Measurements from ENCODE around the gene RFLNA.

RFLNA gene

GRCh38 chr12:124304314-124304790 lies 9.5 kb downstream of the RFLNA start:
- no peak for DNase-seq (ENCODE audit: low read depth)
- H3K4me3 ChIP-seq (ENCODE audit: low read depth, low read length): no peak overlapping the region
- TF ChIP-seq CTCF (IDR thresholded peaks at IDR 0.05; ENCODE audit: low read depth, low read length) (no peak), POLR2A (IDR thresholded peaks at IDR 0.05; ENCODE audit: extremely low read depth, insufficient read length) (no peak), MYC (IDR thresholded peaks at IDR 0.05; ENCODE audit: low read depth, low read length) (no peak)
- TF ChIP-seq, protein P1, sequence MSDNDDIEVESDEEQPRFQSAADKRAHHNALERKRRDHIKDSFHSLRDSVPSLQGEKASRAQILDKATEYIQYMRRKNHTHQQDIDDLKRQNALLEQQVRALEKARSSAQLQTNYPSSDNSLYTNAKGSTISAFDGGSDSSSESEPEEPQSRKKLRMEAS (IDR thresholded peaks at IDR 0.05; ENCODE audit: low read depth, low read length): no peak

GRCh38 chr12:124305136-124305535 lies 10.2 kb downstream of the RFLNA start:
- no peak overlapping the region for H3K4me3 ChIP-seq (ENCODE audit: low read depth, low read length)
- no peak for DNase-seq (ENCODE audit: low read depth)
- no peak for TF ChIP-seq POLR2A (IDR thresholded peaks at IDR 0.05; ENCODE audit: extremely low read depth, insufficient read length)

DNA sequence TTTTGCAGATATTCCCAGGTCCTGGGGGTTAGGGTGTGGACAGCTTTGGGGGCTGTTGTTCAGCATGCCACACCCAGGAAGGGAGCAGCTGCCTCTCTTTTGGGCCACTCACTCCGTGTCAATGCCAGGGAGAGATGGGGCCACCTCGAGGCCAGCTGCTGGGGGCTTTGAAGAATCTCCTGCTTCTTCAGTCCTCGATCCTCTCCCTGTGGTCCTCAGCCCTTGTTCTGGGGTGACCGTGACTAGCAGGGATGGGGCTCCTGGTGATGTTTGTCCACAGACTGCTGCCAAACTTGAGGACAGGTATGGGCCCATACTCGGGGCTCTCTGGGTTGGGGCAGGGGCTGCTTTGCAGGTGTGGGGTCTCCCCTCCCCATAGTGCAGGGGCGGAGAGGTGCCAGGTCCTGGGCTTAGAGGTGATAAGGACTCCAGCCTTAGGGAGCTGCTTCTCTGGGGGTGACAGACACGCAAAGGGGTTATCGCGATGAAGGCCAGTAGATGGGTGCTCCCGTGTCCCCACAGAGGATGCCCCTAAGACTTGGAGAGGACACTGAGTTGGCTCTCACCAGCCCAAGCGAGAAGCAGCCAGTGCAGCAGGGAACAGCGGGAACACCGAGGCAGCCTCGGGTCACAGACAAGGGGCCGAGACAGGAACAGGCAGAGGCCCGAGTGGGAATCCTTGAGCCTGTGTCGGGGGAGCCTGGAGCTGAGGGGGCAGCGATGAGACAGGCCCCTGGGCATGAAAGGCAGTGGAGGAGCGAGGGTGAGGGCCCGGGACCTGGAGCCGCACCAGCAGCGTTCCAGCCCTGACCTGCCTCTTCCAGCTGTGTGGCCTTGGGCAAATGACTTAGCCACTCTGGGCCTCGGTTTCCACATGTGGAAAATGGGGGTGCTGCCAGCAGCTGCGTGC lies 11.1 kb downstream of the RFLNA start:
- TF ChIP-seq POLR2A (IDR thresholded peaks at IDR 0.05; ENCODE audit: extremely low read depth, insufficient read length): no peak
- TF ChIP-seq CTCF (IDR thresholded peaks at IDR 0.05; ENCODE audit: low read depth, low read length): no peak
- TF ChIP-seq, protein P1 (IDR thresholded peaks at IDR 0.05; ENCODE audit: low read depth, low read length): no peak
- no peak for TF ChIP-seq MYC (IDR thresholded peaks at IDR 0.05; ENCODE audit: low read depth, low read length)
- DNase-seq (ENCODE audit: low read depth): no peak
- H3K4me3 ChIP-seq (ENCODE audit: low read depth, low read length): no peak overlapping the region

DNA sequence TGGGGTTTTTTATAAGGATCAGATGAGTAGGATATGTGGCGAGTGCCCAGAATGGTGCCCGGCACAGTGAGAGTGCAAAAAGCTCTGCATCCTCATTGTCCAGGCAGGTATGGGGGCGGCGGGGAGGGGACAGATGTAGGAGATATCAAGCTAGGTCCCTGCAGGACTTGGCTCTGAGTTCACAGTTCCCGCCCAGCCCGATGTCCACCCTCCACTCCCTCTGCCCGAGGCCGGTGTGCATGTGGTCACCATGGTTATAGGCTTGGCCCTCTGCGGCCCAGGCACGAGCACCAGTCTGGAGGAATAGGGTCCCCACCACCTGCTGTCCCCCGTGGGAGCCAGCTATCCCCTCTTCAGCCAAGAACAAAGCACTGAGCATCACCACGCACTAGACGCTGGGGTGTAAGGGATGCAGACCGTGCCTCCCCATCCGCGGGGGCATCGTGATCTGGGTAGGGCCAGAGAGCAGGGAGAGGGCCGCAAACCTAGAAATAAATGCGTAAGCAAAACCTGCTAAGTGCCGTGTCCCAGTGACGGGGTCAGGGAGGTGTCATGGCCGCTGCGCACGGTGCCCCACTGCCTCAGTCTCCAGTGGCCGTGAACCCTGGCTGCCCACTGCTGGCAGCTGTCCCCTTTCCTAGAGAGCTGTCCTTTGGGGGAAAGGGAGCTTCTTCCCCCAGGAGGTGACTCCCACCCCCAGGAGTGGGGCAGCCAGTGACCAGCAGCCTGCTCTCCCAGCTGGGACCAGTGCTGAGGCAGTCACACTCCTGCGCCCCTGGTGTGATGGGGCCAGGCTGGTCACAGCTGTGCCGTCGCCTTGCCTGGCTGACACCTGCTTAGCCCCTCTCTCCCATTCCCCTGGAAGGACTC lies 12.0 kb downstream of the RFLNA start:
- no peak overlapping the region for H3K4me3 ChIP-seq (ENCODE audit: low read depth, low read length)
- TF ChIP-seq MYC (IDR thresholded peaks at IDR 0.05; ENCODE audit: low read depth, low read length) (no peak), POLR2A (IDR thresholded peaks at IDR 0.05; ENCODE audit: extremely low read depth, insufficient read length) (no peak), CTCF (IDR thresholded peaks at IDR 0.05; ENCODE audit: low read depth, low read length) (no peak)
- TF ChIP-seq, protein P1 (IDR thresholded peaks at IDR 0.05; ENCODE audit: low read depth, low read length): no peak
- no peak for DNase-seq (ENCODE audit: low read depth)

DNA sequence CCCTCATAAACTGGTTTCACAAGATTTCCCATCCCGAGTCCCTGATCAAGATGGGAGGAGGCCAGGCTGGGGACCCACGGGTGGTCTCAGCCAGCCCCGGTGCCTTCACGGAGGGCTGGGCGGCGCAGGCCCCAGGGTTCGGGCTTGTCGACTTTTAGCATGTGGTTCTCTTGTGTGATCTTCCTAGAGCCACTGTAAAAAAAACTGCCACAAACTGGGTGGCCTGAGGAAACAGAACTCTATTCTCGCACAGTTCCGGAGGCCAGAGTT lies 12.6 kb downstream of the RFLNA start:
- DNase-seq (ENCODE audit: low read depth): no peak
- TF ChIP-seq, protein P1 (IDR thresholded peaks at IDR 0.05; ENCODE audit: low read depth, low read length): no peak
- TF ChIP-seq CTCF (IDR thresholded peaks at IDR 0.05; ENCODE audit: low read depth, low read length) (no peak), MYC (IDR thresholded peaks at IDR 0.05; ENCODE audit: low read depth, low read length) (no peak), POLR2A (IDR thresholded peaks at IDR 0.05; ENCODE audit: extremely low read depth, insufficient read length) (no peak)
- H3K4me3 ChIP-seq (ENCODE audit: low read depth, low read length): no peak overlapping the region

GRCh38 chr12:124308741-124309140 lies 13.8 kb downstream of the RFLNA start:
- no peak for DNase-seq (ENCODE audit: low read depth)
- TF ChIP-seq, protein P1 (IDR thresholded peaks at IDR 0.05; ENCODE audit: low read depth, low read length): no peak
- TF ChIP-seq MYC (IDR thresholded peaks at IDR 0.05; ENCODE audit: low read depth, low read length): no peak
- TF ChIP-seq CTCF (IDR thresholded peaks at IDR 0.05; ENCODE audit: low read depth, low read length): no peak
- H3K4me3 ChIP-seq (ENCODE audit: low read depth, low read length): no peak overlapping the region

All from NB4 (cell line).